Heart left ventricle (tissue), 16 donors: ENCODE data around the gene FCN3. TPM values are rescaled to one million over a fixed set of nuclear protein-coding genes. Genes with fewer than 3 reads are reported as not detected.
A peak's percentile ranks its signal among the peaks of the same experiment; 100 is the strongest.

ENCODE experiments used
- ATAC-seq, 4 donors: fragments of 200-7000 bp; cut with Tn5 transposase; one replicate each; pipeline ENCODE4 v1.9.1; 2020 to 2022; ENCODE audit warnings: moderate library complexity in 4 of 4, mild to moderate bottlenecking in 3 of 4, moderate number of reproducible peaks in 1 of 4
- DNase-seq, 5 donors: peaks; one replicate each; pipeline ENCODE4 v3.0.0-alpha.2; 2020
- H3K27ac ChIP-seq, 12 donors: fragments of 200-600 bp; sonication (generic) in 4 of 12; one replicate each; pipeline versions ENCODE4 v1.5.0 to v1.8.0; 2016 to 2022; ENCODE audit warnings: mild to moderate bottlenecking in 2 of 12
- H3K27me3 ChIP-seq, 9 donors: fragments of 200-600 bp; sonication (generic) in 2 of 9; one replicate each; pipeline versions ENCODE4 v1.5.1 to v1.8.0; 2016 to 2022; ENCODE audit warnings: mild to moderate bottlenecking in 3 of 9
- H3K36me3 ChIP-seq, 9 donors: fragments of 200-600 bp; sonication (generic) in 2 of 9; one replicate each; pipeline versions ENCODE4 v1.5.0 to v1.8.0; 2018 to 2022; ENCODE audit warnings: mild to moderate bottlenecking in 2 of 9
- H3K4me1 ChIP-seq, 12 donors: fragments of 200-600 bp; sonication (generic) in 4 of 12; one replicate each; pipeline versions ENCODE4 v1.5.0 to v1.8.0; 2016 to 2022; ENCODE audit warnings: mild to moderate bottlenecking in 3 of 12
- H3K4me3 ChIP-seq, 12 donors: fragments of 200-600 bp; sonication (generic) in 4 of 12; one replicate each; pipeline versions ENCODE4 v1.5.0 to v1.8.0; 2017 to 2022; ENCODE audit warnings: mild to moderate bottlenecking in 9 of 12, moderate library complexity in 4 of 12
- H3K9me3 ChIP-seq, 12 donors: fragments of 200-600 bp; sonication (generic) in 4 of 12; one replicate each; pipeline versions ENCODE4 v1.5.0 to v1.8.0; 2016 to 2022; ENCODE audit warnings: mild to moderate bottlenecking in 1 of 12
- CTCF ChIP-seq, 12 donors: fragments of 200-600 bp; sonication (generic) in 4 of 12; IDR thresholded peaks; one replicate each; pipeline versions ENCODE4 v1.5.0 to v1.8.0; 2018 to 2022; ENCODE audit warnings: antibody characterized with exemption in 12 of 12, mild to moderate bottlenecking in 5 of 12
- POLR2A ChIP-seq, 2 donors: fragments of 450-650 bp; IDR thresholded peaks; one replicate each; pipeline ENCODE4 v1.6.1; 2017; ENCODE audit warnings: antibody characterized with exemption in 2 of 2, mild to moderate bottlenecking in 2 of 2, moderate library complexity in 2 of 2
- WGBS, 4 donors: extraction: QIAGEN DNeasy Blood & Tissue Kit in 2 of 4; methylation state at CpG; one replicate each; pipeline versions ENCODE4 v1.1.5 to v1.1.7; 2013 to 2018; 5-methylcytosine and 5-hydroxymethylcytosine counted together
- intact Hi-C, 10 donors: fragments of 100-400 bp; cut with DNase I; formaldehyde crosslinking; loops; one replicate each; pipeline versions ENCODE4 v1.11.1 to v1.14.2; 2022
- polyA plus RNA-seq, 2 donors: library from polyadenylated mRNA; stranded (reverse); fragments of 200-250 nt; gene quantifications; one replicate each; pipeline ENCODE4 v1.2.3, GENCODE V29; 2013
- total RNA-seq, 9 donors: library from RNA; depleted of rRNA in 2 of 9; stranded (reverse); fragments of >200 nt in 2 of 9; fragmentation: NEBNext Ultra II Directional in 3 of 9; extraction: Animal tissue kit (Norgen Biotek cat#: 25700) in 3 of 9; gene quantifications; one replicate each; pipeline versions ENCODE4 v1.1.0 to v1.2.4, GENCODE V29; 2016 to 2023
- donor health status: ischemic (EF 13 %, LVEDD 7.1; RV severe dilation, severe dysfunction).
- donor health status: healthy with polysubstance abuse.
- donor health status: DM: no; HTN: yes; CAD: no.
- donor health status: DM: no; HTN: no; CAD: no.
- donor health status: ischemic (EF 25% LVEDD 6.9; RV normal size, moderate dysfunction).
- donor health status: ischemic (EF 25% LVEDD 5.7; RV mildly dilated, moderate dysfunction).
- donor health status: healthy.
- donor health status: DM: yes; HTN: yes; CAD: no.
- donor health status: ischemic (EF 35%, LVEDD 5.7; RV mildly dilated, moderate dysfunction).
- donor health status: nonischemic (EF 11% LVEDD 7.7; RV severe dilation, severe dysfunction).
- donor health status: DM: yes; HTN: yes; CAD: no.
- donor health status: PGD.
- donor health status: ischemic (EF 29% LVEDD 5.4; RV normal size, mild dysfunction).
- donor health status: nonischemic (EF 23%, LVEDD 6.1; RV moderate dilation, normal function).

Gene FCN3
- total and polyA plus RNA-seq, 11 donors: 2.4 to 141 (median 35.4) TPM

DNA sequence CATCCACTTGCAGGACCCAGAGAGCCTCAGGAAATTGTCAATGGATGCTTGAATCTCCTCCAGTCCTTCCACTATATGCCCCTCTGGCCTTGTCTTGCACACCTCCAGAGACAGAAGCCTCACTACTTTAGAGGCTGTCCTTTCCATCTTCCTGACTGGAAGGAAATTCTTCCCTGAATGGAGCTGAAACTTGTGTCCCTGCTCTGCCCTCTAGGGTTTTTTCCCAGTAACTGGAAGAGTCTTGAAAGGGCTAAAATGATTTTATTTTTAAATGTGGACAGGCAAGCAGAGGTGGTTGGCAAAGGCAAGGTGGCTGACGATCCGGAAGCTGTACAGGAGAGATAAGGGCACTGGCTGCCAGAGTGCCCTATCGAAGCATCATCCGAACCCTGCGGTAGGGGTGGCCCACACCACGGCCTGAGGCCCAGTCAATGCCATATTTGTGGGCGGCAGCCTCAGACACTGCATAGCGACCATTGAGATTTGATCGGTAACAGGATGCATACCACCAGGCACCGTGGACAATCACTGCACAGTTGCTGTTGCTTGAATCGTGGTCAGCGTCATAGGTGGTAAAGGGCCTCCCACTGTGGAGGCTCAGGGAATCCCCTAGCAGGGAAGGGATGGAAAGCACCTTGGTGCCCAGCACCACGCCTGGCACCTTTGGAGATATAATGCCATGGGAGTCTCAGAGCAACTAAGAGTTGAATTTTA, 5.6 kb downstream of the FCN3 start:
- 59 to 82% (median 70%) methylated on average over 13 of the region's 13 CpGs for WGBS, 4 donors
- peak overlapping the region in 11 of 12 donors; percentile 36 to 99 (median 61) for H3K27ac ChIP-seq
- DNase-seq (no peak), ATAC-seq (no peak)
- H3K4me3 ChIP-seq: peak overlapping the region in 1 of 12 donors; percentile 2
- H3K36me3 ChIP-seq: peaks cover 0 to 9% (median 5%) of the 10 kb centered on the region in 9 donors
- H3K27me3 ChIP-seq: no peaks in the 10 kb centered on the region
- no peak for TF ChIP-seq POLR2A (IDR thresholded peaks at IDR 0.05)
- peak in 4 of 12 donors; percentile 10 to 26 (median 21) for TF ChIP-seq CTCF (IDR thresholded peaks at IDR 0.05)
- H3K4me1 ChIP-seq: peaks cover 7 to 49% (median 36%) of the 10 kb centered on the region in 12 donors
- intact Hi-C loops: loop anchor here in 1 of 10 donors (5.0 kb wide), 1 partner anchor 47 kb away; the partner anchor contains the start of gene TMEM222
- H3K9me3 ChIP-seq: no peaks in the 10 kb centered on the region

DNA sequence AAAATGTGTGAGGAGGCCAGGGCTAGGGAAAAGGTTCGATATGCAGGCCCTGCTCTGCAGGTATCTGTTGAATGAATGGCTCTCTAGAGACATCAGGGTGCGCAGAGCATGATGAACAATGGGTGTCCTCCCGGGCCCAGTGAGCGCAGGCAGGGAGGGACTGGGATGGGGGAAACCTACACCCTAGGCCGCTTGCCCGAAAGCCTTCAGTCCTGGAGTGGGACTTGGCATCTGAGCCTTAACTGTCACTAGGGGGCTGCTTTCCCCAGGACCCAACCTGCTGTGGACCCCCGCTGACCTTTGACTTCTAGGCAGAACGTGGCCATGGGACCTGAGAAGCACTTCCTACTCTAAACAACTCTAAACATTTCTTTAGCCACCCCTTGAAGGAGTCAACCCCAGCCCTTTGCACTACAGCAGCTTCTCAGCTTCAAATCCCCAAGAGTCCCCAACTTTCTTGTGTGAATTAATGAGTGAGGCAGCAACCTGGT, 7.4 kb downstream of the FCN3 start:
- WGBS, 4 donors: 30 to 42% (median 33%) methylated on average over 3 to 8 of the region's 8 CpGs
- no peak for DNase-seq
- TF ChIP-seq CTCF (IDR thresholded peaks at IDR 0.05): peak in 1 of 12 donors; percentile 1
- no peak for TF ChIP-seq POLR2A (IDR thresholded peaks at IDR 0.05)
- Histone ChIP-seq H3K4me1 (peaks cover 7 to 52% (median 37%) of the 10 kb centered on the region in 12 donors), H3K36me3 (peaks cover 0 to 27% (median 24%) of the 10 kb centered on the region in 9 donors), H3K9me3 (no peaks in the 10 kb centered on the region), H3K27me3 (no peaks in the 10 kb centered on the region), H3K27ac (peak overlapping the region; percentile 96 to 100 (median 99)), H3K4me3 (peak overlapping the region in 11 of 12 donors; percentile 70 to 93 (median 81))
- intact Hi-C loops: loop anchor here in 2 of 10 donors (2.0 to 5.0 kb wide), 3 partner anchors 20 to 45 kb away; partner anchors contain the start of gene TMEM222 (in 1 of the 2)
- no peak for ATAC-seq

DNA sequence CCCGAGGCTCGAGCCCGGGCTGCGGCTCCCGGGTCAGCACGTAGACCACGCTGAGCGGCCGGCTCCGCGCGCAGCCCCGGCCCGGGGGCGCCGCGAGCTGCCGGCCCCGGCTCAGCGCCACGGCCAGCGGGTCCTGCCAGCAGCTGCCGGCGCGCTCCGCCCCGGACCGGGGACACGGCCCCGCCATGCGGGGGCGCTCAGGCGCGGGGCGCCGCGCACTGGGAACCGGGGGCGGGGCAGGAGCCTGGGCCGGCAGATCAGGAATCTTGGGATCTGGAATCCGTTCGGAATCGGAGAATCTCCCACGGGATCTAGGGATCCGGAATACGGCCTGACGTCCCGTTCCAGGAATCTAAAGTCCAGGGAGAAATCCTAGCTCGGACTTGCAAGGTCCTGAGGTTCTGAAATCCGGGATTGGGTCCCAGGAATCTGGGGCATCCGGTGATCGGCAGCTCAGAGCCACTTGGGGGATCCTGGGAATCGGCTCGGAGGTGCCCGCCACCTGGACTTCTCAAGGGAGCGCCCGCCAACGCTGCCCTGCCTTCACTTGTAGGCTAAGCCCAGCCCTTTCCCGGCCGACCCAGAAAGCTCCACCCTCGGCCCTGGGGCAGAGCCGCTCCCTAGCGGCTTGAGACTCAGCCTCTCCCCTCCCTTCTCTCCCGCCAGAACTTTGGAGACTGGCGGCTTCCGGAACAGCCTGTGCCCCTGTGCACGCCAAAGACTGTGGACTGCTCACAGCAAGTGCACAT, 8.0 kb downstream of the FCN3 start, which contains the start of gene MAP3K6:
TSS of gene MAP3K6 (minus strand) at position 551 of the 749 bp plus-strand sequence. CDS start at position 187, 364 bp downstream.
- peak; percentile 79 to 84 (median 82) for ATAC-seq

More for the DNA sequence above, 8.0 kb downstream of the FCN3 start, which contains the start of gene MAP3K6:
- 0 to 1% (median 0%) methylated on average over 54 to 67 of the region's 67 CpGs for WGBS, 4 donors
- Histone ChIP-seq H3K9me3 (no peaks in the 10 kb centered on the region), H3K27ac (peak within 1 kb of the TSS; percentile 96 to 100 (median 99)), H3K4me3 (peak within 1 kb of the TSS; percentile 70 to 93 (median 81)), H3K4me1 (peaks cover 7 to 52% (median 37%) of the 10 kb centered on the region in 12 donors), H3K27me3 (no peaks in the 10 kb centered on the region), H3K36me3 (peaks cover 0 to 33% (median 30%) of the 10 kb centered on the region in 9 donors)
- peak in 9 of 12 donors; percentile 19 to 51 (median 46) for TF ChIP-seq CTCF (IDR thresholded peaks at IDR 0.05)
- TF ChIP-seq POLR2A (IDR thresholded peaks at IDR 0.05): peak in 1 of 2 donors; percentile 94
- intact Hi-C loops: loop anchor here in 3 of 10 donors (1.0 to 5.0 kb wide), 4 partner anchors 20 to 44 kb away; partner anchors contain the start of gene TMEM222 (in 2 of the 3)
- DNase-seq: peak; percentile 87 to 95 (median 93)
